ENCODE results near the gene ARCN1. TPM values are rescaled to one million over a fixed set of nuclear protein-coding genes. Genes with fewer than 3 reads are reported as not detected.

Gene ARCN1
- total and polyA plus RNA-seq, 4 donors = 67.6 to 170 (median 98.3) TPM

- Histone ChIP-seq H3K27me3 (ENCODE audit: control insufficient read depth in 1 of 2, insufficient read depth in 2 of 2, low read length in 1 of 2) (no peaks in the 10 kb centered on the region), H3K4me1 (ENCODE audit: control insufficient read depth in 1 of 2, insufficient read depth in 2 of 2, low read length in 2 of 2) (no peaks in the 10 kb centered on the region), H3K27ac (ENCODE audit: low read depth in 1 of 2, low read length in 2 of 2) (no peak overlapping the region), H3K4me3 (ENCODE audit: low read length in 2 of 2) (peak overlapping the region in 1 of 2 donors; percentile 46), H3K36me3 (ENCODE audit: control insufficient read depth in 1 of 2, insufficient read depth in 2 of 2, low read length in 1 of 2) (no peaks in the 10 kb centered on the region), H3K9me3 (ENCODE audit: control insufficient read depth, low read length) (no peaks in the 10 kb centered on the region)
- WGBS, 2 donors = 58 to 61% methylated on average over 5 of the region's 5 CpGs
- intact Hi-C loops (cut with DNase I) = loop anchor here in 1 of 2 donors (5.0 kb wide), 1 partner anchor 33 kb away; no protein-coding TSS in a partner anchor
- DNase-seq (no peak), ATAC-seq (ENCODE audit: low FRiP score) (no peak)
These were observed 42.5 kb upstream of the ARCN1 start for GRCh38 chr11:118529584-118530175.

- H3K36me3 ChIP-seq (ENCODE audit: control insufficient read depth in 1 of 2, insufficient read depth in 2 of 2, low read length in 1 of 2) = no peaks in the 10 kb centered on the region
- intact Hi-C loops (cut with DNase I) = no loop called here
- no peaks in the 10 kb centered on the region for H3K4me1 ChIP-seq (ENCODE audit: control insufficient read depth in 1 of 2, insufficient read depth in 2 of 2, low read length in 2 of 2)
- 4% methylated on average over 24 to 31 of the region's 31 CpGs for WGBS, 2 donors
- peak overlapping the region in 1 of 2 donors; percentile 72 for H3K27ac ChIP-seq (ENCODE audit: low read depth in 1 of 2, low read length in 2 of 2)
- no peaks in the 10 kb centered on the region for H3K9me3 ChIP-seq (ENCODE audit: control insufficient read depth, low read length)
- H3K27me3 ChIP-seq (ENCODE audit: control insufficient read depth in 1 of 2, insufficient read depth in 2 of 2, low read length in 1 of 2) = no peaks in the 10 kb centered on the region
- peak overlapping the region; percentile 46 to 69 for H3K4me3 ChIP-seq (ENCODE audit: low read length in 2 of 2)
- DNase-seq = peak in 1 of 2 donors; percentile 47
- no peak for ATAC-seq (ENCODE audit: low FRiP score)
These were observed 42.0 kb upstream of the ARCN1 start for GRCh38 chr11:118530180-118530682.

DNA sequence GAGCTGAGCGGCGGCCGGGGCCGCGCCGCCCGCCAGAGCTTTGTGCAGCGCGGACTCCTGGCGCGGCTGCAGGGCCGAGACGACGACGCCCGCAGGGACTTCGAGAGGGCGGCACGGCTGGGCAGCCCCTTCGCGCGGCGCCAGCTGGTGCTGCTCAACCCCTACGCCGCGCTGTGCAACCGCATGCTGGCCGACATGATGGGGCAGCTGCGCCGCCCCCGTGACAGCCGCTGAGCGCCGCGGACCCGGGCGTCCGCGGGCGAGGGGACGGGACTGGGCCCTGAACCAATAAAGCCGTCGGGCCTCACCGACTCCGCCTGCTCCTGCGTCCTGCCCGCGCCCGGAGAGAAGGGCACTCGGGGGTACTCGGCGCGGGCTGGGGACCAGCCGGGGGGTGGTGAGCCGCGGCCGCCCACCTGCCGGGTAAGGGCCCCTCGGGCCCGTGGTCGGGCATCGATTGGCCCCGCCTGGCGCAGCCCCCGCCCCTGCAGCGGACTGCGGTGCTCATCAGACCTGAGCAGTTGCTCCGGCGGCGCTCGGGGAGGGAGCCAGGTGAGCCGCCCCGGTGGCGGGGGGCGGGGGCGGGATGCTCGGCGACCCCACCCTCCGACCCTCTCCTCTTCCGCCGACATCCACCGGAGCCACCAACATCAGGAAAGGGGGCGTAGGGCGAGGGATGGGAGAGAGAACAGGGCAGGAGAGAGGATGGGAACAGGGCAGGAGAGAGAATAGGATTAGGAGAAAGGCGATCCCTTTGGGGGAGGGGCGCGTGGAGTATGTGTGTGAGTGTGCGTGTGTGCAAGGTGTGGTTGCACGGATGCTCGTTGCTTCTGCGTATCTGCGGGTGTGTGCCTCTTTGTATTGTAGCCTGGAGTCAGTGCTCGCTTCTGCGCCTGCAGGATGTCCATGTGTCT, 41.3 kb upstream of the ARCN1 start, which contains the start of gene TMEM25:
Gene TMEM25 (plus strand): TSS at position 510 of the 914 bp plus-strand sequence. CDS start 610 bp downstream, outside the sequence.
- intact Hi-C loops (cut with DNase I) = no loop called here
- Histone ChIP-seq H3K4me1 (ENCODE audit: control insufficient read depth in 1 of 2, insufficient read depth in 2 of 2, low read length in 2 of 2) (no peaks in the 10 kb centered on the region), H3K36me3 (ENCODE audit: control insufficient read depth in 1 of 2, insufficient read depth in 2 of 2, low read length in 1 of 2) (no peaks in the 10 kb centered on the region), H3K27me3 (ENCODE audit: control insufficient read depth in 1 of 2, insufficient read depth in 2 of 2, low read length in 1 of 2) (no peaks in the 10 kb centered on the region), H3K9me3 (ENCODE audit: control insufficient read depth, low read length) (no peaks in the 10 kb centered on the region), H3K27ac (ENCODE audit: low read depth in 1 of 2, low read length in 2 of 2) (peak within 1 kb of the TSS in 1 of 2 donors; percentile 72), H3K4me3 (ENCODE audit: low read length in 2 of 2) (peak within 1 kb of the TSS; percentile 46 to 69)
- 1% methylated on average over 70 to 94 of the region's 94 CpGs for WGBS, 2 donors
- peak; percentile 75 to 91 for DNase-seq
- peak; percentile 81 for ATAC-seq (ENCODE audit: low FRiP score)

GRCh38 chr11:118531597-118532084, 40.6 kb upstream of the ARCN1 start:
- WGBS, 2 donors = 9% methylated on average over 12 of the region's 12 CpGs
- Histone ChIP-seq H3K4me1 (ENCODE audit: control insufficient read depth in 1 of 2, insufficient read depth in 2 of 2, low read length in 2 of 2) (no peaks in the 10 kb centered on the region), H3K36me3 (ENCODE audit: control insufficient read depth in 1 of 2, insufficient read depth in 2 of 2, low read length in 1 of 2) (no peaks in the 10 kb centered on the region), H3K27ac (ENCODE audit: low read depth in 1 of 2, low read length in 2 of 2) (no peak overlapping the region), H3K9me3 (ENCODE audit: control insufficient read depth, low read length) (no peaks in the 10 kb centered on the region), H3K4me3 (ENCODE audit: low read length in 2 of 2) (peak overlapping the region; percentile 46 to 69), H3K27me3 (ENCODE audit: control insufficient read depth in 1 of 2, insufficient read depth in 2 of 2, low read length in 1 of 2) (no peaks in the 10 kb centered on the region)
- ATAC-seq (ENCODE audit: low FRiP score) = peak; percentile 13
- intact Hi-C loops (cut with DNase I) = no loop called here
- DNase-seq = no peak

GRCh38 chr11:118532091-118532490, 40.1 kb upstream of the ARCN1 start:
- 72 to 76% methylated on average over 10 of the region's 10 CpGs for WGBS, 2 donors
- H3K27me3 ChIP-seq (ENCODE audit: control insufficient read depth in 1 of 2, insufficient read depth in 2 of 2, low read length in 1 of 2) = no peaks in the 10 kb centered on the region
- DNase-seq (no peak), ATAC-seq (ENCODE audit: low FRiP score) (no peak)
- H3K4me1 ChIP-seq (ENCODE audit: control insufficient read depth in 1 of 2, insufficient read depth in 2 of 2, low read length in 2 of 2) = no peaks in the 10 kb centered on the region
- H3K4me3 ChIP-seq (ENCODE audit: low read length in 2 of 2) = no peak overlapping the region
- intact Hi-C loops (cut with DNase I) = no loop called here
- H3K27ac ChIP-seq (ENCODE audit: low read depth in 1 of 2, low read length in 2 of 2) = no peak overlapping the region
- H3K9me3 ChIP-seq (ENCODE audit: control insufficient read depth, low read length) = no peaks in the 10 kb centered on the region
- no peaks in the 10 kb centered on the region for H3K36me3 ChIP-seq (ENCODE audit: control insufficient read depth in 1 of 2, insufficient read depth in 2 of 2, low read length in 1 of 2)

DNA sequence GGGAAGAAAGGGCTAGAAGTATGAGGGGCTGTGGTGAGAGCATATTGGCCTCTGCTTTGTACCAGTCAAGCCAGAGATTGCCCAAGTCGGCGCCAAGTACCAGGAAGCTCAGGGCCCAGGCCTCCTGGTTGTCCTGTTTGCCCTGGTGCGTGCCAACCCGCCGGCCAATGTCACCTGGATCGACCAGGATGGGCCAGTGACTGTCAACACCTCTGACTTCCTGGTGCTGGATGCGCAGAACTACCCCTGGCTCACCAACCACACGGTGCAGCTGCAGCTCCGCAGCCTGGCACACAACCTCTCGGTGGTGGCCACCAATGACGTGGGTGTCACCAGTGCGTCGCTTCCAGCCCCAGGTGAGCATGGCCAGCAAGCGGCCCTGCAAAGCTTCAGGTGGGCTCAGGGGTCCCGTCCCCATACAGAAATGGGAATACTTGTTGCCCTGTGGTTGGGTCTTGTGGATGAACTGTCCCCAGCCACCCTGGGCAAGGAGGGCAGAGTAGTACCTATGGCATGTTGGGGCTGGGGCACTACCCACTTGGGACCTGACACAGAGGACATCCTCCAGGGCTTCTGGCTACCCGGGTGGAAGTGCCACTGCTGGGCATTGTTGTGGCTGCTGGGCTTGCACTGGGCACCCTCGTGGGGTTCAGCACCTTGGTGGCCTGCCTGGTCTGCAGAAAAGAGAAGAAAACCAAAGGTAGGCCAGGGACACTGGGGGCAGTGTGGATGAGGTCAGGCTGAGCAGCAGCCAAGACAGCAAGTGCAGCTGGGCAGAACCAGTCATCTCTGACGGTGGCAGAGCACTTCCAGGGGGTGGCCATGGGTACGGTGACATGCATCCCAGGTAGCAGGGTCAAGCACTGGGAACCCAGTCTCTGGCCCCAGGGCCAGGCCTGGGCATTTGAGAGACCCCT, 39.1 kb upstream of the ARCN1 start:
- H3K9me3 ChIP-seq (ENCODE audit: control insufficient read depth, low read length) = no peaks in the 10 kb centered on the region
- no peaks in the 10 kb centered on the region for H3K4me1 ChIP-seq (ENCODE audit: control insufficient read depth in 1 of 2, insufficient read depth in 2 of 2, low read length in 2 of 2)
- no peak for DNase-seq
- H3K27me3 ChIP-seq (ENCODE audit: control insufficient read depth in 1 of 2, insufficient read depth in 2 of 2, low read length in 1 of 2) = no peaks in the 10 kb centered on the region
- H3K27ac ChIP-seq (ENCODE audit: low read depth in 1 of 2, low read length in 2 of 2) = no peak overlapping the region
- 88% methylated on average over 19 of the region's 19 CpGs for WGBS, 2 donors
- H3K36me3 ChIP-seq (ENCODE audit: control insufficient read depth in 1 of 2, insufficient read depth in 2 of 2, low read length in 1 of 2) = no peaks in the 10 kb centered on the region
- intact Hi-C loops (cut with DNase I) = no loop called here
- no peak overlapping the region for H3K4me3 ChIP-seq (ENCODE audit: low read length in 2 of 2)
- ATAC-seq (ENCODE audit: low FRiP score) = no peak

- Histone ChIP-seq H3K27ac (ENCODE audit: low read depth in 1 of 2, low read length in 2 of 2) (no peak overlapping the region), H3K4me3 (ENCODE audit: low read length in 2 of 2) (no peak overlapping the region), H3K9me3 (ENCODE audit: control insufficient read depth, low read length) (no peaks in the 10 kb centered on the region), H3K36me3 (ENCODE audit: control insufficient read depth in 1 of 2, insufficient read depth in 2 of 2, low read length in 1 of 2) (no peaks in the 10 kb centered on the region), H3K4me1 (ENCODE audit: control insufficient read depth in 1 of 2, insufficient read depth in 2 of 2, low read length in 2 of 2) (no peaks in the 10 kb centered on the region), H3K27me3 (ENCODE audit: control insufficient read depth in 1 of 2, insufficient read depth in 2 of 2, low read length in 1 of 2) (no peaks in the 10 kb centered on the region)
- ATAC-seq (ENCODE audit: low FRiP score) = no peak
- intact Hi-C loops (cut with DNase I) = no loop called here
- no peak for DNase-seq
- WGBS, 2 donors = 74 to 81% methylated on average over 27 of the region's 27 CpGs
These were observed 38.2 kb upstream of the ARCN1 start for GRCh38 chr11:118533769-118534729.
